CD4-positive, CD25-positive, alpha-beta regulatory T cell (primary cell): ENCODE data around the gene ADAMTSL3. TPM values are rescaled to one million over a fixed set of nuclear protein-coding genes. Genes with fewer than 3 reads are reported as not detected.

Experiments
- ATAC-seq, 2 donors: fragments of 150-1000 bp; cut with Tn5 transposase; one replicate each; pipeline ENCODE4 v1.10.0; 2021; ENCODE audit warnings: low read depth in 2 of 2, moderate number of reproducible peaks in 2 of 2, moderate library complexity in 1 of 2
- DNase-seq, 3 donors: peaks; one replicate each; pipeline versions ENCODE4 v3.0.0 to v3.0.0-alpha.2; 2012 to 2022; ENCODE audit warnings: mixed read lengths in 1 of 3
- H3K27ac ChIP-seq: one replicate; pipeline ENCODE4 v1.7.0; 2013; ENCODE audit warnings: mild to moderate bottlenecking, low read length; ENCODE audit not compliant: insufficient read depth, poor library complexity, severe bottlenecking
- H3K27me3 ChIP-seq: one replicate; pipeline ENCODE4 v1.7.0; 2013; ENCODE audit warnings: low read length; ENCODE audit not compliant: control insufficient read depth, insufficient read depth
- H3K36me3 ChIP-seq: one replicate; pipeline ENCODE4 v1.7.0; 2013; ENCODE audit warnings: mild to moderate bottlenecking, low read length, moderate library complexity; ENCODE audit not compliant: control insufficient read depth, insufficient read depth
- H3K4me1 ChIP-seq: 2 replicates; pipeline ENCODE4 v1.7.0; 2013; ENCODE audit warnings: mild to moderate bottlenecking, low read length; ENCODE audit not compliant: insufficient read depth, control insufficient read depth, poor library complexity, severe bottlenecking
- H3K4me3 ChIP-seq: one replicate; pipeline ENCODE4 v1.7.0; 2013; ENCODE audit warnings: low read depth, mild to moderate bottlenecking, low read length, moderate library complexity
- H3K9me3 ChIP-seq, 2 experiments: 1 replicate in 1 of 2; 2 replicates in 1 of 2; pipeline ENCODE4 v1.7.0; 2013; ENCODE audit warnings: low read length in 2 of 2, mild to moderate bottlenecking in 1 of 2, moderate library complexity in 1 of 2; ENCODE audit not compliant: control insufficient read depth in 2 of 2
- H3K27ac Mint-ChIP-seq, 3 donors: one replicate each; pipeline ENCODE4 v1.8.0; 2020 to 2022; ENCODE audit warnings: mild to moderate bottlenecking in 3 of 3, mixed read lengths in 3 of 3, moderate library complexity in 2 of 3
- H3K27me3 Mint-ChIP-seq: one replicate; pipeline ENCODE4 v1.8.0; 2022; ENCODE audit warnings: mild to moderate bottlenecking, mixed read lengths
- H3K36me3 Mint-ChIP-seq: one replicate; pipeline ENCODE4 v1.8.0; 2020; ENCODE audit warnings: mixed read lengths
- H3K4me1 Mint-ChIP-seq, 4 donors: one replicate each; pipeline ENCODE4 v1.8.0; 2020 to 2022; ENCODE audit warnings: mixed read lengths in 4 of 4, mild to moderate bottlenecking in 1 of 4
- H3K4me3 Mint-ChIP-seq, 4 donors: one replicate each; pipeline ENCODE4 v1.8.0; 2020 to 2022; ENCODE audit warnings: mild to moderate bottlenecking in 4 of 4, mixed read lengths in 4 of 4, moderate library complexity in 3 of 4
- H3K9me3 Mint-ChIP-seq, 7 donors: one replicate each; pipeline ENCODE4 v1.8.0; 2020 to 2022; ENCODE audit warnings: mixed read lengths in 7 of 7, mild to moderate bottlenecking in 3 of 7, moderate library complexity in 2 of 7
- polyA plus RNA-seq, 4 donors: library from polyadenylated mRNA; unstranded; fragments of 300-500 nt; fragmentation: Illumina TruSeq; gene quantifications; one replicate each; pipeline ENCODE4 v1.2.3, GENCODE V29; 2021
- total RNA-seq: library from RNA; stranded (reverse); gene quantifications from one replicate; pipeline ENCODE4 v1.2.3, GENCODE V29; 2022

The ADAMTSL3 gene
- total and polyA plus RNA-seq, 5 donors from 2014 or later, result not detected

DNA sequence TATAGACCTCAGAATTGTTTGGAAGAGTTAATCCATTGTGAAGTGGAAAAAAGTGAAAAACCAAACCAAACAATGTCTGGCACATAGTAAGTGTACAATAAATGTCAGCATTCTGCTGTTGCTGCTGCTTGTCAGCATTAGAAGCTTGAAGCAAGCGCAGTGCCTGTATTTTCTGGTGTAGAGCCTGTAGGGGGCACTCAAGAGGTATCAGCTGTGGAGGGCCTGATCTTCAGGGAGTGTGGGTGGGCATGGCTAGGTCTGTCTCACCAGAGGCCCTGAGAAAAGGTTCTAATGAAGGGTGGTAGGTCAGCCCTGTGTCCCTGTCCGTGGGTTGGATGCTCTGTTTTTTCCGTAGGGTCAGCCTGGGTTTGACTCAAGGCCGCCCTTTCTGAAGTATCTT lies 3.6 kb downstream of the ADAMTSL3 start:
- ATAC-seq (no peak), DNase-seq (no peak)
- H3K27me3 Mint-ChIP-seq, result peaks cover 13% of the 10 kb centered on the region
- no peak overlapping the region for H3K4me3 ChIP-seq
- H3K36me3 Mint-ChIP-seq, result no peaks in the 10 kb centered on the region
- no peak overlapping the region for H3K27ac ChIP-seq
- H3K9me3 Mint-ChIP-seq, result peaks cover 0 to 1% (median 0%) of the 10 kb centered on the region in 7 donors
- no peaks in the 10 kb centered on the region for H3K4me1 Mint-ChIP-seq
- H3K36me3 ChIP-seq, result no peaks in the 10 kb centered on the region
- no peak overlapping the region for H3K4me3 Mint-ChIP-seq
- H3K4me1 ChIP-seq, result no peaks in the 10 kb centered on the region
- H3K27ac Mint-ChIP-seq, result no peak overlapping the region
- H3K9me3 ChIP-seq, result no peaks in the 10 kb centered on the region
- peaks cover 2% of the 10 kb centered on the region for H3K27me3 ChIP-seq

GRCh38 chr15:83658430-83659416 lies 4.8 kb downstream of the ADAMTSL3 start:
- Histone ChIP-seq H3K27me3 (no peaks in the 10 kb centered on the region), H3K4me3 (no peak overlapping the region), H3K9me3 (no peaks in the 10 kb centered on the region), H3K4me1 (no peaks in the 10 kb centered on the region), H3K27ac (no peak overlapping the region), H3K36me3 (no peaks in the 10 kb centered on the region)
- ATAC-seq, result no peak
- no peak for DNase-seq
- peaks cover 8% of the 10 kb centered on the region for H3K27me3 Mint-ChIP-seq
- H3K9me3 Mint-ChIP-seq, result peaks cover 0 to 4% (median 0%) of the 10 kb centered on the region in 7 donors
- no peaks in the 10 kb centered on the region for H3K36me3 Mint-ChIP-seq
- H3K27ac Mint-ChIP-seq, result no peak overlapping the region
- no peak overlapping the region for H3K4me3 Mint-ChIP-seq
- H3K4me1 Mint-ChIP-seq, result no peaks in the 10 kb centered on the region

- H3K27me3 ChIP-seq, result no peaks in the 10 kb centered on the region
Measured at GRCh38 chr15:83659417-83659812, 5.5 kb downstream of the ADAMTSL3 start.

DNA sequence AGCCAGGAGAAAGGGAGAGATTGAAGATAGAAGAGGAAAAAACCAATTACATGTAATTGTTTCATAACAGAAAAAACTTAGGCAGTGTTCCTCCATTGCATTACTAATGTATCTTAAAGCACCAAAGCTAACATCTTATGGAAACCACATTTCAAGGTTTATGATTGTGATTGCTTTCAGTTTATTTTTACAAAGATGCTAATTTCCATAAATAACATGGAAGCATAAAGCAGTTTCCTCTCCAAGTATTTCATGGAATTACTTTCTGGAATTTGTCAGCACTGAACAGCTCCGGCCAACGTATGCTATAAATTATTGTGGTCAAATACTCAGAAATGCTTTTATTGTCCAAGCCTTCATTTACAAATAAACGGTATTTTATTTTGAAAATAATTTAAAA lies 11.6 kb downstream of the ADAMTSL3 start:
- peaks cover 0 to 7% (median 3%) of the 10 kb centered on the region in 7 donors for H3K9me3 Mint-ChIP-seq
- H3K27me3 Mint-ChIP-seq, result no peaks in the 10 kb centered on the region
- Histone ChIP-seq H3K9me3 (no peaks in the 10 kb centered on the region), H3K4me3 (no peak overlapping the region), H3K27me3 (no peaks in the 10 kb centered on the region), H3K4me1 (no peaks in the 10 kb centered on the region), H3K27ac (no peak overlapping the region), H3K36me3 (no peaks in the 10 kb centered on the region)
- H3K4me3 Mint-ChIP-seq, result no peak overlapping the region
- ATAC-seq (no peak), DNase-seq (no peak)
- no peaks in the 10 kb centered on the region for H3K4me1 Mint-ChIP-seq
- no peaks in the 10 kb centered on the region for H3K36me3 Mint-ChIP-seq
- no peak overlapping the region for H3K27ac Mint-ChIP-seq

More at GRCh38 chr15:83659417-83659812, 5.5 kb downstream of the ADAMTSL3 start:
- ATAC-seq, result no peak
- peaks cover 7% of the 10 kb centered on the region for H3K27me3 Mint-ChIP-seq
- H3K36me3 Mint-ChIP-seq, result no peaks in the 10 kb centered on the region
- Histone ChIP-seq H3K4me3 (no peak overlapping the region), H3K27ac (no peak overlapping the region), H3K36me3 (no peaks in the 10 kb centered on the region), H3K4me1 (no peaks in the 10 kb centered on the region), H3K9me3 (no peaks in the 10 kb centered on the region)
- H3K4me1 Mint-ChIP-seq, result no peaks in the 10 kb centered on the region
- H3K9me3 Mint-ChIP-seq, result peaks cover 0 to 5% (median 0%) of the 10 kb centered on the region in 7 donors
- no peak for DNase-seq
- no peak overlapping the region for H3K27ac Mint-ChIP-seq
- no peak overlapping the region for H3K4me3 Mint-ChIP-seq

DNA sequence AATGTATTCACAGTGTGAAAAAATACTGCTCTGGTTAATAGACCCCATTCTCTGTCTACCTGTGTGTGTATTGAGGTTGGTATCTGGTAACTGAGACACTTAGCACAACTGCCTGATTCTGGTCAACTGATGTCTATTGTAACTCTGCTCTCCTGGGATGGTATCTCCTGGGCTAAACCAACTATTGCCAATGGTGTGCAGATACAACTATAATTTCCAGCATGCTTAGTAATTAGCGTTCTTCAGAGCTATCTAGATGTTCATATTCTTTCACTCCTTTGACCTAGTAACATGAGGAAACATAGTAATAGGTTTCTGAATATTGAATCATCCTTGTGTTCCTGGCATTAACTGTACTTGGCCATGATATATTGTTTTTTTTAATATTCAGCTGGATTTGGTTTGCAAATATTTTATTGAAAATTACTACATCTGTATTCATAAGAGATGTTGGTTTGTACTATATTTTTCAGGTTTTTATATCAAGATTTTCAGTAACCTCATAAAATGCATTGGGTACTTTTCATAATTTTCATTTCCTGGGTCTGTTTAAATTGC lies 16.8 kb downstream of the ADAMTSL3 start:
- Mint-ChIP-seq H3K36me3 (no peaks in the 10 kb centered on the region), H3K9me3 (peaks cover 0 to 5% (median 0%) of the 10 kb centered on the region in 7 donors), H3K27me3 (no peaks in the 10 kb centered on the region), H3K27ac (no peak overlapping the region), H3K4me1 (no peaks in the 10 kb centered on the region), H3K4me3 (no peak overlapping the region)
- H3K27ac ChIP-seq, result no peak overlapping the region
- no peaks in the 10 kb centered on the region for H3K9me3 ChIP-seq
- no peaks in the 10 kb centered on the region for H3K4me1 ChIP-seq
- no peak for DNase-seq
- H3K27me3 ChIP-seq, result no peaks in the 10 kb centered on the region
- no peak for ATAC-seq
- H3K36me3 ChIP-seq, result no peaks in the 10 kb centered on the region
- no peak overlapping the region for H3K4me3 ChIP-seq

- H3K36me3 Mint-ChIP-seq, result no peaks in the 10 kb centered on the region
- no peaks in the 10 kb centered on the region for H3K27me3 Mint-ChIP-seq
- H3K4me1 Mint-ChIP-seq, result no peaks in the 10 kb centered on the region
- Histone ChIP-seq H3K27ac (no peak overlapping the region), H3K27me3 (no peaks in the 10 kb centered on the region), H3K4me1 (no peaks in the 10 kb centered on the region), H3K36me3 (no peaks in the 10 kb centered on the region), H3K4me3 (no peak overlapping the region), H3K9me3 (no peaks in the 10 kb centered on the region)
- no peak for ATAC-seq
- H3K9me3 Mint-ChIP-seq, result peaks cover 0 to 5% (median 0%) of the 10 kb centered on the region in 7 donors
- peak overlapping the region in 1 of 3 donors; percentile 40 for H3K27ac Mint-ChIP-seq
- DNase-seq, result no peak
- no peak overlapping the region for H3K4me3 Mint-ChIP-seq
Measured at GRCh38 chr15:83671603-83672002, 17.7 kb downstream of the ADAMTSL3 start.

GRCh38 chr15:83673385-83673784 lies 19.5 kb downstream of the ADAMTSL3 start:
- Mint-ChIP-seq H3K36me3 (no peaks in the 10 kb centered on the region), H3K4me1 (no peaks in the 10 kb centered on the region), H3K27ac (no peak overlapping the region), H3K27me3 (peaks cover 4% of the 10 kb centered on the region), H3K9me3 (peaks cover 0 to 4% (median 0%) of the 10 kb centered on the region in 7 donors), H3K4me3 (no peak overlapping the region)
- Histone ChIP-seq H3K4me3 (no peak overlapping the region), H3K36me3 (no peaks in the 10 kb centered on the region), H3K27ac (no peak overlapping the region), H3K9me3 (no peaks in the 10 kb centered on the region), H3K4me1 (no peaks in the 10 kb centered on the region), H3K27me3 (no peaks in the 10 kb centered on the region)
- ATAC-seq (no peak), DNase-seq (no peak)
